Stimulated activated CD4-positive, alpha-beta T cell treated with anti-CD3 and anti-CD28 coated beads, Interleukin-12 subunit alpha, Interleukin-12 subunit beta, amount 100 ng/mL, for 4 hours (primary cell): ENCODE data around the gene NFYA.
"Not testable (repeated sequence)": the region's sequence is repeated elsewhere in the genome, so short reads cannot be mapped to it uniquely, and the experiment has no call there.

ENCODE experiments used
- DNase-seq: peaks from one replicate; pipeline ENCODE4 v3.0.0-alpha.2; 2020

Gene NFYA

DNA sequence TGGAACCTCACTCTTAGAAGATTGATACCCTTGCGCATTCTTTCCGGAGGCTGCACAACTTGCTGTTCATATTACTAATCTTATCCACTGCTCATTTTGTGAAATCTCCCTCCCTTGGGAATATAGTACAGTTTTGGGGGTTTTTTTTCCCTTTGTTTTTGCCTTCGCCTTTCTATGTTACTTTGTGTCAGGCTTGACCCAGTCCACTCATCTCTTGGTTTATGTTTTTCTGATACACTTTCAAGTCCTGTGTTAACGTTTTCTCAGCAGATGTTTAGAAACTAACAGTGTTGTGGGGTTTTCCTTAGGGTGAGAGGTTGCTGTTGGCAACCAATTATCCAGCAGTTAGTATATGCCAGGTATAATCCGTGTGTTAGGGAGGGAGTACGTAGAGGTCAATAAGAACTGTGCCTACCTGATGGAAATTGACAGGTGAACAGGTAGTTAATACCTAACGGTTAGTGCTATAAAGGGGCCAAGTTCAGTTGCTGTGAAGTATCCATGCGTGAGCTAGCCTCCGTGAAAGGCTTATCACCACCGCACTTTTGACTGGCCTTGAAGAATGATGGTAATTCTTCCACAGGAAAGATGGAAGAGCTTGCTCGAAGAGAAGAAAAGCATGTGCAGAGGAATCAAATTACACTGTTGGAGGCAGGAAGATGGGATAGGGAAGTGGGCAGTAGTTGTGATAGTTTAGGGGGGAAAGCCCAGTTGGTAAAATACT is 1.4 kb downstream of the NFYA start:
- DNase-seq: no peak

DNA sequence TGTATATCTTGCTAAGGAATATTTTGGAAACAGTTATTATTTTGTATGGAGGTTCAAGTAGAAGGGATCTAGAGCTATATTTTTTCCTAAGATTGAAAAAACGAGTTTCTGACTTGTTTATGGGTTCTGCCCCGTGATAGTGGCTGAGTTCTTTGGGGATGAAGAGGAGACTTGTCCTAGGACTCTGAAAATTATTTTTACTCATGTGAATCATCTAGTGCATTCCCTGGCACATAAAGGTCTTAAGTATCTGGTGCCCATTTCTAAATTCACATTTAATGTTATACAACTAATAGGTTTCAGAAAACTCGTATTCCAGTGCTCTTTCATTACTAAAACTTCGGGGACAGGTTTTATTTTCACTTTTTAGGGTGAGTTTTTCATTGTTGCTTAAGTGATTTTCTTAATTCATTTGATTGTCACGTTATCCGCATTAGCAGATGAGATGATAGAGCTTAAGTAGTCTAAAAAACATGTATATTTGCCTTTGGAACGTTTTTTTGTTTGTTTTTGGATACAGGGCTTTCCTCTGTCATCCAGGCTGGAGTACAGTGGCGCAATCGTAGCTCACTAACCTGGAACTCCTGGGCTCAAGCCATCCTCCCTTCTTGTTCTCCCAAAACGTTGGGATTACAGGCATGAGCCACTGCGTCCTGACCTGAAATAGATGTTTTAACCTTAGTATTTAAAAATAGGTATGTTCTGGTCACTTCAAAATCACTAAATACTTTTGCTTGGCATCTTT is 2.1 kb downstream of the NFYA start:
- no peak for DNase-seq

DNA sequence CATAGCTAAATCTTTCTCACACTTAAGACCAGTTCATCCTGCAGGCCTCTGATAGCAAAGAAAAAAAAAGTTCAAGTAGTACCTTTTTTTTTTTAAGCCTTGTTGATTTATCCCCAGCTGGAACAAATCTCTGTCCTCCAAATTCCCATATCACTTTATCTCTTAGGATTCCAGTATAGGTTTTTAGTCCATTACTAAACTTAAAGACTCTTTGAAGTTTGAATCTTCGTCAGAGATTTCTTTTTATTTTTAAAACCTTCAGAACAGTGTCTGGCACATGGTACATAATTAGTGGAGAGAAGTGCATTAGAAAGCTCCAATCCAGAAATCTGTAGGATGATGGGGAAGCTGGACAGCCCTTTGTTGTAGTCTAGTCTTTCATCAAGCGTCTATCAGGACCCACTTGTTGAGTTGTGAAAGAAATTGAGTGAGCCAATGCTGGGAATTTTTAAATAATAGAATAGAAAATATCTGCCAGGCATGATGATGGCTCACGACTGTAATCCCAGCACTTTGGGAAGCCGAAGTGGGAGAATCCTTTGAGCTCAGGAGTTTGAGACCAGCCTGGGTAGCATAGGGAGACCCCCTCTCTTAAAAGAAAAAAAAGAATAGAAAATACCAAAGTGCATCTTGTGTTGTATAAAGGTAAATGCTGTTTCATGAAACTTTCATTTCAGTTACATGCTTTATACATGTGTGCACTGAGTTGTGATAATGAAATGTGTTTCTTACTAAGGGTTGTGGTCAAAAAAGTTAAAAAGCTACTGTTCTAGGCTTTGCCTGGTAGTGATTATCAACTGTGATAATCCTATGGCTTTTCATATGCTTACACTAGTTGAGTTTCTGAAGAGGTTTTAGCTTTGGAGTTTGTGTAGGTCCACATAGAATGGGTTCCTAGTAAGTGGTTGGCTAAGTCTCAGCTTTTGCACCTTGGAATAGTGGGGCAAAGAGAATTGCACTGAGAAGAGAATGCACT is 3.2 kb downstream of the NFYA start:
- DNase-seq: no peak

DNA sequence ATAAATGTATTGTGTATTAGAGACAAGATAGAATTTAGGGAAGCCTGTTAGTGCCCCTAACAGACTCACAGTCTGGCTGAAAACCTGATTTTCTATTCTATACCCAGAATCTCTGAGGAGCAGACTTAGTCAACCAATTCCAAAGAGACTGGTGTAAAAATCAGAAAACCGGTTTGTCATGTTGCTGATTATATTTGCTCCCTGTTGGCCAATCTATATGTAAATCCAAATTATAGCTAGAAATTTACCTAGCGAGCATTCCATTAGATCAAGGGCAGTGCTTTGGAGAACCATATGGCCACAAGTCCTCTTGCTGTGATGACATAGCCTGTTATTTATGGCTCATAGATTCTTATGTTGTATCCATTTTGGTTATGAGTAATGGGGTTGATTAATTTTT is 4.8 kb downstream of the NFYA start:
- no peak for DNase-seq

DNA sequence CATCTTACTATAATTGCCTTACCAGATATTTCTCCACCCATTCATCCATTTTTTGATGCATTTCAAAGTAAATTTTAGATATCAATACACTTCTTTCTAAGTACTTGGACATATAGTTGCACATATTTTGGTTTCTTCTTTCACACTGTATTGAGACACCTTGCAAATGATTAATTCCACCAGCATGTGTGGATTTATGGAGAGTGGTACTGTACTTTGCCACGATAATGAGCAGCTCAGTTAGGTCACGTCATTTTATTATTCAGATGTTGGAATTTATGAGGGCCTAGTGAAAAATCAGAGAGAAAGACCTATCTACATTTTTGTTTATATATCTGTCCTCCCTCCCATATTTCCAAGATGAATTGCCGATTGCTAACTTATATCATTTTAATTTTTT is 5.3 kb downstream of the NFYA start:
- no peak for DNase-seq

DNA sequence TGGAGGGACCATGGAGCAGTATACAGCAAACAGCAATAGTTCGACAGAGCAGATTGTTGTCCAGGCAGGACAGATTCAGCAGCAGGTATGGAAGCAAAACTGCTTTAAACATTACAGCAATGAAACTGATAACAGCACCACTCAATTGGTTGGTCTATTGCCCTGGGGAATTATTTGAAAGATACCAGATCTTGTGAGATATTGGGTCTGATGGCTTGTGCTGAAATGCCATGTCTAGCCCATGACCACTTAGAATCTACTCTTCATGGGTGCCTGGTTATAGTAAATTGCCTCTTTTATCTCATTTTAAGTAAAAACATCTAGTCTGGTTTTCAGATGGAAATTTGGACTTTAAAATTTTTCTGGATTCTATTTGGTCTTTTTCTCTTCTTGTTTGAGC is 6.3 kb downstream of the NFYA start:
- DNase-seq: no peak

DNA sequence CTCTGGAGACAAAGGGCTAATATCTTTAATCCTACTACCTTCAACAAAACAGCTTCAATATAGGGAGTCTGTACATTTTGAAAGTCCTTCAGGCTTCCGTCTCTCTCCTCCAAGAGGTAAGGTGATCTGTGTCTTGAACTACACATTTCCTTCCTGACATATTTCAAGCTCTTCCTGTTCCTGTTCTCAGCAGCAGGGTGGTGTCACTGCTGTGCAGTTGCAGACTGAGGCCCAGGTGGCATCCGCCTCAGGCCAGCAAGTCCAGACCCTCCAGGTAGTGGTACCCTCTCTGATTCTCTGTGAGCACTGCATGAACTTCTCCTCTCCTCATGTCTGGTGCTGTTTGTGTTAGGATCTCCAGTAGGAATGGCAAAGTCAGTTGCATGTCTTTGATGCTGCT is 7.8 kb downstream of the NFYA start:
- DNase-seq: no peak

DNA sequence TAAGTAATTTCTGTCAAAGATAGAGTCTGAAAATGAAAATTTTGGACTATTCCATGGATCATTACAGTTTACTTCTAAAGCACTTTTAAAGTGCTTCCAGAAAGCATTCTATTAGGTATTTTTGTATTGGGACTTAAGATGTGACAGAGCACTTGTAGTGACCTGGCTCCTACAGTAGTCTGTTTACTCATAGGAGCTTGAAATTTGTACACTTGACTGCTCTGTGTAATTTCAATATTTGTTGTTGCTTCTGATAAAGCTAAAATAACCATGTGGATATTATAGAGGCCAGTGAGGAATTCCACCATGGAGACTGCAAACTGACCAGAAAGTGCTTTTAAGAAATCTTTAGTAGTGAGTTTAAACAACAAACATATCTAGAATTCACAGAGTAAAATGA is 10.3 kb downstream of the NFYA start:
- no peak for DNase-seq

DNA sequence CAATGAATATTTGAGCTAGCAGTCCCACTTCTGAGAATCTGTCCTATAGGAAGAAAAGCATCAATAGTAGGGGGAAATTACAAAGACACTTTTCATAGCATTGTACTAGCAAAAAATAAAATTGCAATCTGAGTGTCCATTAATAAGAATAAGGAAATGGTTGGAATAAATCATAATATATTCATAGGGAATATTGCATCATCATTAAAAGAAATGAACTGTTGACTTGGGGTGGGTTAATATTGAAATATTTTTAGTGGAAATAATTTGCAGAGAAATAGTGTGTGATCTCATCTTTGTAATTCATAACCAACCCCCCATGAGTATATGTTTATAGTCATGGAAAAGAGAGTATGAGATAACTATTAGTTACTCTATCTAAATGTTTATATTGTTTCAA is 12.4 kb downstream of the NFYA start:
- no peak for DNase-seq

DNA sequence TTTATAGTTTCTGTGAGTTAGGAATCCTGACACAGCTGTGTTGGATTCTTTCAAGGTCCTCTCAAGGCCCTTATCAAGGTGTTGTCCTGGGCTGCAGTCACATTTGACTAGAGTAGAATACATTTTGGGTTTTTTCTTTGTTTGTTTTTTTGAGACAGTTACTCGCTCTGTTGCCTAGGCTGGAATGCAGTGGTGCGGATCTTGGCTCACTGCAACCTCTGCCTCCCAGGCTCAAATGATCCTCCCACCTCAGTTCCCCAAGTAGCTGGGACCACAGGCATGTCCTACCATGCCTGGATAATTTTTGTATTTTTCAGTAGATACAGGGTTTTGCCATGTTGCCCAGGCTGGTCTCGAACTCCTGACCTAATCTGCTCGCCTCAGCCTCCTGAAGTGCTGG is 15.7 kb downstream of the NFYA start:
- DNase-seq: no peak

DNA sequence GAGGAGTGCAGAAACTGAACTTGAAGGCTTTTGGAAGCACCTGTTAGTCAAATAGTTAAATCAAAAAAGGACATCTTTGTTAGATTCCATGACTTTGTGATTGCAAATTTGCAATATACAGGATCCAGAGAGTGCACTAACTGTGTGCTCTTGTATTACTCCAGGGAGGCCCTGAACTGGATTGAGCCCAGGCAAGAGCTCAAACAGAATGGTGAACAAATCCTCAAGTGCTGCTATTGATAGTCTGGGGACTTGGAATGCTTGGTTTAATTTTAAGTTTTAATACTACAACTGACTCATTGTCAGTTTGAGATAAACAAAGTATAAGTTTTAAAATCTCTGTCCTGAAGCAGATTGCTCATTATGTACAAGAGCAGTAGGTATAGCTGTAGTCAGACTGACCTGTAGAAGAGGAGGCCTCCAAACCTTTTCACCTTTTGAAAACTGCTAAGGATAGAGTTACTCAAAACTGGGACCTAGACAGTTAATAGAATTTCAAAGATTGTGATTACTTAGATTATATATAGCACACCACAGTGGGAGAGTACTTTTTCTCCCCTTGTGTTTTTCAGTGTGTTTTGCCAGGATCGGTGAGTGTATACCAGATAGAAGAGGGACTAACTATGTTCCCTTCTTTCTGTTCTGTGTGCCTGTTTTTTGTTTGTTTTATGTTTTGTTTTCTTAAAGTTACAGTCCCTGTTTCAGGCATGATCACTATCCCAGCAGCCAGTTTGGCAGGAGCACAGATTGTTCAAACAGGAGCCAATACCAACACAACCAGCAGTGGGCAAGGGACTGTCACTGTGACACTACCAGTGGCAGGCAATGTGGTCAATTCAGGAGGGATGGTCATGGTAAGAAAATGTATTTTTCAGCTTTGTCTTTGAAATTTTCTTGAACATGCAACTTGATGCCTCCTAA is 18.3 kb downstream of the NFYA start:
- no peak for DNase-seq

DNA sequence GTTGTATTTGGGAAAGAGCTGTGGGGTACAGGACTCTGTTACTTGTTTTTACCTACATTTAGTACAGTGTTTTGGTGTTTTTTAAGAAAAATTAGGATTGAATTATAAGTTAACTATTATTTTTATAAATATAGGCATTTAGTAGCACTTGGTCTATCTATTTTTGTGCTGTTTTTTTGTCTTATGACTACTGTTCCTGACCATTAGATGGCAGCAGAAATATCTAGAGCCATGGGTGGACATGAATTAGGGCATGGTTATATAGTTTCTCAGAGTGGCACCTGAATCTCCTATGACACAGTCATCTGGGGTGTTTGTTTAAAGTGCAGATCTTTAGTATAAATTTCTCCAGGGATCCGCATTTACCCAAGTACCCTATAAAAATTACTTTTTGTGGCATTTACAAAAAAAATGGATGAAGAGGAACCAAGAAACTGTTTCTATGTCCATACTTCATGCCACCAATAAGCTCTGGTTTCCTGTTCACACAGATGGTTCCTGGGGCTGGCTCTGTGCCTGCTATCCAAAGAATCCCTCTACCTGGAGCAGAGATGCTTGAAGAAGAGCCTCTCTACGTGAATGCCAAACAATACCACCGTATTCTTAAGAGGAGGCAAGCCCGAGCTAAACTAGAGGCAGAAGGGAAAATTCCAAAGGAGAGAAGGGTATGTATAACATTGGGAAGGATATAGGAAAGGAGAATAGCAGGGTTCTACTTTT is 19.8 kb downstream of the NFYA start:
- DNase-seq: no peak

DNA sequence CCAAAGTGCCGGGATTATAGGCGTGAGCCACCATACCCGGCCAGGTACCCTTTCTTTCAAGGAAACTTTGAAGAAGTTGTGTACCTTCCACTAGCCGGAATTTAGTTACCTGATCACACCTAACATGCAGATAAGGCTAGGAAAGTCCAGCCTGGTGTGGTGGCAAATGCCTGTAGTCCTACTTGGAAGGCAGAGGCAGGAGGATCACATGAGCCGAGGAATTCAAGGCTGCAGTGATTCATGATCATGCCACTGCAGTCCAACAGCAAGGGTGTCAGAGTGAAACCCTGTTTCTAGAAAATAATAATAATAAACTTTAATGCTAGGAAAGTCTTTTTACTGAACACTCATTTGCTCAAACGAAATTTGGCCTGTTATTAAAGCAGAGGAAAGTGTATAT is 21.0 kb downstream of the NFYA start:
- DNase-seq: no peak

DNA sequence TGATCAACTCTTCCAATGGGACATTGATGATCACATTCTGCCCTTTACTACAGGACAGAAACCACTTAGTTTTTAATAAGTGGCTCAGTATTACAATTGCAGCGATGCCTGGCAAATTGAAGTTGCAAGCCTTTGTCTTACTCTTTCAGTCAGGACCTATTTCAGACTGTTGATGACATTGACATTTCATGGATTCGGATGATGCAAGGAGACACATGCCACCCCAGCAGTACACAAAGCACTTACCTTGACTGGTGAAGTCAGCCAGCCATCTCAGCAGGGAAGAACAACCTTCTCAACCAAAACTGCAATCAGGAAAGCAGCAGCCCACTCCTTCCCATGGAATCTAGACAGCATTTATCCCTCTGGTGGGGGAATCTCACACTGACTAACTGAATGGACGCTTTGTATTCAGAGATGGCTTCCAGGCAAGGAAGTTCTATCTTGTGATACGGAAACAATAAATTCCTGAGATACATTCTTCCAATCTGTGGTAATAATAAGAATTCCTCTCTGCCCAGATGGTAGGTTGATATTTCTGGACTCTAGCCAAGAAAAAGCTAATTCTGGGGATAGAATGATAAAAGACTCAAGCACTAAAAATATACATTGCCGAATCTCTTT is 24.8 kb downstream of the NFYA start:
- no peak for DNase-seq

DNA sequence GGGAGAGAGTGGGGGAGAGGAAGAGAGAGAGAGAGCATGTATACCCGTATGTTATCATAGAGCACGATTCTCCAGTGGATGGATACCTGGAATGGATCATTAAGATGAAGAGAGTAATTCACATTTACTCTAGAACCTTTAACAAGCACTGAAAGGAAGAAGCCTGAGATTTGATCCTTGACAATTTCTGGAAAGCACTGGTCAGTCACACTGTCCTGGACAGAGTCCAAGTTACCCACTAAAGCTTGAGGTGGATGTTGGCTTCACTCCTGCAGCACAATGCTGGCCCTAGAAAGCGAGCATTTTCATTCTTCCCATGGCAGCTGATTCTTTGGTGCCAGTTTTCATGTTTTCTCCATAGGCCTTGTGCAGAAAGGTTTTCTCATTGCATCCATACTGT is 25.6 kb downstream of the NFYA start:
- DNase-seq: no peak

DNA sequence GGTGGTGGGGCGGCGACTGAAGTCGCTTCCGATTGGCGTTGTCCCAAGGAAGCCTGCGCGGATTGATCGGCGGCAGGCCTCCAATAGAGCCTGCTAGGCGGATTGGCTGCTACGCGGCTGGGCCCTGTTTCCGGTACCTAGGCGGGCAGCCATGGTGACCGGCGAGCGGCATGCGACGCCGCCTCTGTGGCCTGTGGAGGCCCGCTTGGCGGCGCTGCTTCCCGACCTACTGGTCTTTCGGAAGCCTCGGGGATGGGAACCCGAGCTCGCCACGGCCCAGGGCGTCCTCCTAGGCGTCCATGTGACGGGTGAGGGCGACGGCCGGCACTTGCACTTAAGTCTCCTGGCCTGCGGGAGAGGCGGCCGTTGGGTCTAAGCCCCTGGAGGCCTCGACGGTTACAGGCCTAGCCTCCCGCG is 28.1 kb downstream of the NFYA start:
- no peak for DNase-seq

DNA sequence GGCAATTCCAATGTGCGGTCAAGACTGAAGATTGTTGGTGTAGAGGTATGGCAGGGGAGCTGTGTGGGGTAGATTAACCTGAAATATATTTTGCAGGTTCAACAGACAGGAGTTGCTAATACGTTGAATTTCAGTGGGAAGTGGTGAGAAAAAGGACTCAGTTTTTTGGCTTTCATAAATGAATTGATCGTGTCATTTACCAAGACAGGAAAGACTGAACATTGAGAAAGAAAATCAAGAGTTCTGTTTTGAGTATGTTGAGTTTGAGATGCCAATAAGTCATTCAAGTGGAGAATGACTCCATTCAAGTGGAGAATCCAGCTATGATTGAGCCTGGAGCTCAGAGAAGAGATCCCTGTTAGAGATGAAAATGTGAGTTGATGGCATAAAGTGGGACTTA is 31.1 kb downstream of the NFYA start:
- no peak for DNase-seq

DNA sequence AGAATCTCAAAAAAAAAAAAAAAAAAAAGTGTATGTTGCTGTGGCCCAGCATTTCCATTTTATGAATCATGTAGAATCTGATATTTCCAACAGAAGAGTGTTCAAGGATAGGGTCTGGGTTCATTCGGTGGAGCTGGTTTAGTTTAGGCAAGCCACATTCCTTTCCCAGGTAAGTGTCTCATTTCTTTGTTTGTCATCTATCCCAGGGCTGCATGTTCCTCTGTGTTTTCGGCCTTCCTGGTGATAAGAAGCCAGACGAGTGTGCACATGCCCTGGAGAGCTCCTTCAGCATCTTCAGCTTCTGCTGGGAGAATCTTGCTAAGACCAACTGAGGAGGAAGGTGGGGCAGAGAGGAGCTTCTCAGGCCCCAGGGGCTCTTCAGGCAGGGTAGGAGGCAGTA is 38.2 kb downstream of the NFYA start:
- DNase-seq: no peak

DNA sequence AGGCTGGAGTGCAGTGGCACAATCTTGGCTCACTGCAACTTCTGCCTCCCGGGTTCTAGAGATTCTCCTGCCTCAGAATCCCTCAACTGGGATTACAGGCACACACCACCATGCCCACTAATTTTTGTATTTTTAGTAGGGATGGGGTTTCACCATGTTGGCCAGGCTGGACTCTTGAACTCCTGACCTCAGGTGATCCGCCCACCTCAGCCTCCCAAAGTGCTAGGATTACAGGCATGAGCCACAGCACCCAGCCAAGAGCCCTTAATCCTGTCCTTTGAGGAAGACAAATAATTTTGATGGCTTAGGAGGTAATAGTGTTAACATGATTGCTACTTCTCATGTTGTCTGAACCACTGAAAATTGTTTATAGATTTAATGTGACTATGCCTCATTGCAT is 42.3 kb downstream of the NFYA start:
- DNase-seq: not testable (repeated sequence)

DNA sequence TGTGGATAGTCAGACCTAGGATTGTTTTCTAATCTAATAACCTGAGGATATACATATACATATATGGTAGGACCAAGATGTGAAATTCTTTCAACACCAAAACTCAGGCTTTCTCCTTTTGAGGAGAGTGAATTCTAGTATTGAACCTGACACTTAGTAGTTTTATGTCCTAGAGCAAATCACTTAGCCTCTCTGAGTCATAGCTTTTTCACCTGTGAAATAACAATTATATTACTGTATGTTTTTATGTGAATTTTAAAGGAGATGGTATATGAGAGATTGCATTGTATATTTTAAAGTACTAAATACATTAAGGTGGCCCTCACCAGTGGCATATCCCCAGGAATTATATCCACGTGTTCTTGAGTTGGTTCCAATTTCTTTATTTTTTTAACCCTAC is 46.7 kb downstream of the NFYA start:
- no peak for DNase-seq

DNA sequence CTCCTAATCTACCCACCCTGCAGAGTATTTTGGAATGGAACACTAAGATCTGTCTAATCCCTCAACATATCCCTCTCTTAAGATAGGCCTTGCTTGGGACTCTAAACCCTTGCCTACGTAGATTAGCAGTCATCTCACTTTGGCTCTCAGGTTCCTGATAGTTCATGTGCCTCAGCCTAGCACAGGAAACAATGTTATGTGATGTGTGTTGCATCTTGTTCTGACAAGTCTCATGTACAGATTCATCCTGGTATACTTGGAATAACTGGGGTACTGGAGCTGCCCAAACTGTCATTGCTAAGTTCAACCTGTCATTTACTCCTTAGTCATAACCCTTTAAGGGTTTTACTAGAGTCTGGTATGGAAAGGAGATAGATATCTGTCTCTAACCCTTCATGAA is 47.3 kb downstream of the NFYA start:
- DNase-seq: no peak
